ENCODE data around the gene SMIM41.

SMIM41 gene

DNA sequence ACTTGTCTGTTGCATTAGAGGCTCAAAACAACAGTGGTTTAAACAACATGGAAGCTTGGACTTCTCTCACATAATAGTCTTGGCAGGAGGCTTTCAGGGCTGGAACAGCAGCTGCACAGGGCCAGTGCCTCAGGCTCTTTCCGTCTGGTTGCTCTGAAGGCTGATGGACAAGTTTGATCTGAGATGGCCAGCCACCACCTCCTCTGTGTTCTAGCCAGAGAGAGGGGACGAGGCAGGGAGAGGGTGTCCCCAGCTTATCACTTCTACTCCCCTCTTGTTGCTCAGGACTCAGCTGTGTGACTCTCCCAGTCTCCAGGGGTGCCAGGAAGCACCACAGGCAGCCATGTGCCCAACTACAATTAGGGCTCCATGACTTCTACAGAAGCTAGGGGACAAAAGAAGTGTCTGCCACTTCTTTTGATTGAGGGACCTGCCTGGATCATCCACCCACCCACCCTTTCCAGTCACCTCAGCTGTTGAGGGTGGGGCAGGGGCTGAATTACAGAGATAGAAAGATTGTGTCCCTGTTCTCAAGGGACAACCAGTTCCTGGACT is 46.6 kb downstream of the SMIM41 start:
- H3K4me3 ChIP-seq (ENCODE audit: low read depth, low read length), result no peak overlapping the region
- no peak overlapping the region for H3K27ac ChIP-seq
- DNase-seq, result no peak
- TF ChIP-seq, protein P1, sequence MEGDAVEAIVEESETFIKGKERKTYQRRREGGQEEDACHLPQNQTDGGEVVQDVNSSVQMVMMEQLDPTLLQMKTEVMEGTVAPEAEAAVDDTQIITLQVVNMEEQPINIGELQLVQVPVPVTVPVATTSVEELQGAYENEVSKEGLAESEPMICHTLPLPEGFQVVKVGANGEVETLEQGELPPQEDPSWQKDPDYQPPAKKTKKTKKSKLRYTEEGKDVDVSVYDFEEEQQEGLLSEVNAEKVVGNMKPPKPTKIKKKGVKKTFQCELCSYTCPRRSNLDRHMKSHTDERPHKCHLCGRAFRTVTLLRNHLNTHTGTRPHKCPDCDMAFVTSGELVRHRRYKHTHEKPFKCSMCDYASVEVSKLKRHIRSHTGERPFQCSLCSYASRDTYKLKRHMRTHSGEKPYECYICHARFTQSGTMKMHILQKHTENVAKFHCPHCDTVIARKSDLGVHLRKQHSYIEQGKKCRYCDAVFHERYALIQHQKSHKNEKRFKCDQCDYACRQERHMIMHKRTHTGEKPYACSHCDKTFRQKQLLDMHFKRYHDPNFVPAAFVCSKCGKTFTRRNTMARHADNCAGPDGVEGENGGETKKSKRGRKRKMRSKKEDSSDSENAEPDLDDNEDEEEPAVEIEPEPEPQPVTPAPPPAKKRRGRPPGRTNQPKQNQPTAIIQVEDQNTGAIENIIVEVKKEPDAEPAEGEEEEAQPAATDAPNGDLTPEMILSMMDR (IDR thresholded peaks at IDR 0.05; ENCODE audit: low read depth, low read length, missing control alignments), result no peak
- in situ Hi-C loops (cut with HindIII; ENCODE audit: low pct_ligation_motif_present, low sequenced_read_pairs), result no loop called here
- H3K27me3 ChIP-seq (replicated peaks), result no peaks in the 10 kb centered on the region
- H3K36me3 ChIP-seq (replicated peaks), result no peaks in the 10 kb centered on the region

DNA sequence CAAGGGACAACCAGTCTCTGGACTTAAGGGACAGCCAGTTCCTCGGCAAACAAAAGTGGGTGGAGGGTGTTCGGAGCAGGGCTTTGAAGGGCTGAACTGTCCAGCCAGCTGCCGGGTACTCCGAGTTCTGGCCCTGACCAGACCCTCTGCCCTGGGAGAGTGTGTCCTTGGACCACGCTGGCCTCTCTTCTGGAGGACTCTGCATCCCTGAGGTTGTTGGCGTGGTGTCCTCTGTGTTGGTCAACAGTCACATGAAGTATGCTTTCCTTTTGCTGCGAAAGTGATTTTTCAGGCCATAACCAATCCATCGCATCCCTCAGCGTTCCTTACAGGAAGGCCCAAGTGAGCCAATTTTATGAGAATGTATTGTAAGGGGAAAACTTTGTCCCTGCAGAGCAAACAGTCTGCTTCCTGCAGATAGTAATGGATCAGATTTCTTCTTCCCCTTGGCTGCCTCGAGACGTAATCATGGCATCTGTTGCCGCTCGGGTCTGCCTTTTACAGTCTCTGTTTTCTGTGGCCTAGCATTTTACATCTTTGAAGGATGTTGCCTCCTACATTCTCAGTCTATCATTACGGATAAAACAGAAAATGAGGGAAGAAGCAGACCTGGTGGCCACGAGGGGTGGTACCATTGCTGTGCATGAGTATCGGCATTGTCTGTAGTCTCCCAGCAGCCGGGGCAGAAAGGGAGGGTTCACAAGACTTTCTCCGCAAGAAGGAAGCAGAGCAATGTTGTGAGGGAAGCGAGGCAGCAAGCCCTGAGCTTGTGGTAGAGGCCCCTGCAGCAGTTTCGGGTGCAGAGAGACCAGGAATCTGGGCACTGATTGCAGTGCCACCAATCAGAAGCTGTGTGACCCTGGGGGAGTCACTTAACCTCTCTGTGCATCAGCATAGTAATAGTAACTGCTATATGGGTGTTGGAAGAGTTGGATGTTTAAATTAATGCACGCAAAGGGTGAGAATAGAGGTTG is 47.4 kb downstream of the SMIM41 start:
- DNase-seq, result peak; percentile 24
- Histone ChIP-seq H3K36me3 (replicated peaks) (no peaks in the 10 kb centered on the region), H3K4me3 (ENCODE audit: low read depth, low read length) (no peak overlapping the region), H3K27ac (no peak overlapping the region), H3K27me3 (replicated peaks) (no peaks in the 10 kb centered on the region)
- in situ Hi-C loops (cut with HindIII; ENCODE audit: low pct_ligation_motif_present, low sequenced_read_pairs), result no loop called here
- TF ChIP-seq, protein P1 (IDR thresholded peaks at IDR 0.05; ENCODE audit: low read depth, low read length, missing control alignments), result no peak

DNA sequence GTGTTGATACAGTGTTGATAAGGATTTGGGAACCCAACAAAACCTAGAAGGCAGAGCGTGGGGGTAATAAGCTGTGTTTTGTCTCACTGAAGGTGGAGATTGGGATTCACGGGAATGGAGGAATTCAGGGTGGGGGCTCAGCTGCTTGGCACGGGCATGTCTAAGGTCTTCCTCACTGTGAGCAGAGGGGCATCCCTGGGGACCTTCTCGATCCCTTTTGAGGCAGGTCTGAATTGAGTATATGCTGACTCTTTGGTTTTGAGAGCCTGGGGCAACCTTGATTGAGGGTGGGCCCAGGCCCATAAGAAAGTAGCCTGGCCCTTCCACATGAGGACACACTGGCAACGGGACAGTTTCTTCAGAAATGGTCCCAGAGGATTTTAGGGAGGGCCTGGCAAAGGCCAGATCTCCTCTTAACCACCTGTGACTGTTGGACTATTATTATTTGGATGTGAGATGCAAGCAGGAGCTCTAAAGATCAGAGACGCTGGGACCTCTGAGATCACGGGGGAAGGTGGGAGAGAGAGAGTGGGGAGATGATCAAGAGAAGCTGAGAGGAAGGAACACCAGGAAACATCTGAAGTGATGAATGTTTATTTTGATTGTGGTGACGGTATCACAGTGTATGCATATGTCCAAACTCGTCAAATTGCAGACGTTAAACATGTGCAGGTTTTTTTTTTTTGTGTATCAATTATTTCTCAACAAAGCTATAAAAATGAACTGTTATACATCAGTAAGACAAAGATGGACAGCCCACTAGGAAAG is 48.4 kb downstream of the SMIM41 start:
- Histone ChIP-seq H3K4me3 (ENCODE audit: low read depth, low read length) (no peak overlapping the region), H3K36me3 (replicated peaks) (no peaks in the 10 kb centered on the region), H3K27ac (no peak overlapping the region), H3K27me3 (replicated peaks) (no peaks in the 10 kb centered on the region)
- in situ Hi-C loops (cut with HindIII; ENCODE audit: low pct_ligation_motif_present, low sequenced_read_pairs), result no loop called here
- no peak for DNase-seq
- TF ChIP-seq, protein P1 (IDR thresholded peaks at IDR 0.05; ENCODE audit: low read depth, low read length, missing control alignments), result no peak

DNA sequence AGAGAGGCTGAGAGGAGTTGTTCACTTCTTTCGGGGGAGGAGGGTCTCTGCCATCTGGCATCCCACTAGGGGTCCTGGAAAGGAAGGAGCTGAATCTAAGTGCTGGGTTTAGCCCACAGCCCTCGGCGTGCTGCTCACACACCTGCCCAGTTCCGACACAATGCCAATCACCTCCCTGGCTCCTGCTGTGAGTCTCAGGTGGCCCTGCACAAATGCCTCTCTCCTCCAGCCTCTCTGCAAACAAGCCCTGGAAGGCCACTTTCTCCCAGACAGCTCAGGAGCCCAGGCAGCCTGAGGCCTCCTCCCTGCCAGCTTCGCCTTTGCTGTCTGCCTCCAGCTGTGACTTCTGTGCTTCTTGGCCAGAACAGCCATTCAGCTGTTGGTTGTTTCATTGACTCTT is 51.2 kb downstream of the SMIM41 start:
- H3K27ac ChIP-seq, result no peak overlapping the region
- no peak overlapping the region for H3K4me3 ChIP-seq (ENCODE audit: low read depth, low read length)
- no peaks in the 10 kb centered on the region for H3K27me3 ChIP-seq (replicated peaks)
- no peaks in the 10 kb centered on the region for H3K36me3 ChIP-seq (replicated peaks)
- TF ChIP-seq, protein P1 (IDR thresholded peaks at IDR 0.05; ENCODE audit: low read depth, low read length, missing control alignments), result no peak
- in situ Hi-C loops (cut with HindIII; ENCODE audit: low pct_ligation_motif_present, low sequenced_read_pairs), result no loop called here
- DNase-seq, result no peak

DNA sequence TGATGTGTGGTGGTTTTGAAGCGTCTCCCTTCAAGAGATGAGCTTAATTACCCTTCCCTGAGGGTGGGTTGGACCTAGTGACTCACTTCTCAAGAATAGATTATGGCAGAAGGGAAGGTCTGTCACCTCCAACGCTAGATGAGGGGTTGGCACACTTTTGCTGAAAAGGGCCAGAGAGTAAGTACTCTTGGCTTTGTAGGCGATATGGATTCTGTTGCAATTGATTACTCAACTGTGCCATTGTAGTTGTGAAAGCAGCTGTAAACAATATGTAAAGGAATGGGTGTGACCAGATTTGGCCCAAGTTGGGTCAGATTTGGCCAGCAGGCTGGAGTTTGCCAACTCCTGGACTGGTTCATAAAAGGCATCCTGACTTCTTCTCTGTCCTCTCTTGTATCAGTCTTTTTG is 53.3 kb downstream of the SMIM41 start:
- Histone ChIP-seq H3K27me3 (replicated peaks) (no peaks in the 10 kb centered on the region), H3K27ac (no peak overlapping the region), H3K4me3 (ENCODE audit: low read depth, low read length) (no peak overlapping the region), H3K36me3 (replicated peaks) (no peaks in the 10 kb centered on the region)
- in situ Hi-C loops (cut with HindIII; ENCODE audit: low pct_ligation_motif_present, low sequenced_read_pairs), result no loop called here
- TF ChIP-seq, protein P1 (IDR thresholded peaks at IDR 0.05; ENCODE audit: low read depth, low read length, missing control alignments), result no peak
- DNase-seq, result no peak

Data from brain microvascular endothelial cell (primary cell).